Fibroblast of skin of right biceps (primary cell): ENCODE results near the gene COL21A1.
"Not testable (repeated sequence)": the region's sequence is repeated elsewhere in the genome, so short reads cannot be mapped to it uniquely, and the experiment has no call there.

Experiments
- DNase-seq: peaks from one replicate; pipeline ENCODE4 v3.0.0-alpha.2; 2013

Gene COL21A1

GRCh38 chr6:56043076-56043475, 204.3 kb downstream of the COL21A1 start:
- no peak for DNase-seq

- DNase-seq = no peak
Measured at GRCh38 chr6:56041591-56041990, 205.8 kb downstream of the COL21A1 start.

GRCh38 chr6:56040889-56041301, 206.5 kb downstream of the COL21A1 start:
- DNase-seq = peak; percentile 86

GRCh38 chr6:56040223-56040622, 207.2 kb downstream of the COL21A1 start:
- DNase-seq = peak; percentile 72

- no peak for DNase-seq
Measured at GRCh38 chr6:56038764-56039163, 208.6 kb downstream of the COL21A1 start.

GRCh38 chr6:56037601-56038000, 209.8 kb downstream of the COL21A1 start:
- DNase-seq = no peak

- DNase-seq = no peak
Measured at GRCh38 chr6:56036916-56037600, 210.3 kb downstream of the COL21A1 start.

GRCh38 chr6:56033401-56033800, 214.0 kb downstream of the COL21A1 start:
- no peak for DNase-seq

- no peak for DNase-seq
Measured at GRCh38 chr6:56032715-56033260, 214.6 kb downstream of the COL21A1 start.

- DNase-seq = no peak
Measured at GRCh38 chr6:56027865-56028264, 219.5 kb downstream of the COL21A1 start.

GRCh38 chr6:56026455-56027180, 220.8 kb downstream of the COL21A1 start:
- peak; percentile 46 for DNase-seq

- DNase-seq = peak; percentile 66
Measured at GRCh38 chr6:56025795-56026194, 221.6 kb downstream of the COL21A1 start.

- no peak for DNase-seq
Measured at GRCh38 chr6:56024931-56025330, 222.4 kb downstream of the COL21A1 start.

- no peak for DNase-seq
Measured at GRCh38 chr6:56023829-56024228, 223.6 kb downstream of the COL21A1 start.

- no peak for DNase-seq
Measured at GRCh38 chr6:56022678-56023077, 224.7 kb downstream of the COL21A1 start.

- DNase-seq = no peak
Measured at GRCh38 chr6:56021943-56022342, 225.4 kb downstream of the COL21A1 start.

- no peak for DNase-seq
Measured at GRCh38 chr6:56019973-56020372, 227.4 kb downstream of the COL21A1 start.

GRCh38 chr6:56017198-56017597, 230.2 kb downstream of the COL21A1 start:
- no peak for DNase-seq

- DNase-seq = not testable (repeated sequence)
Measured at GRCh38 chr6:56014039-56014438, 233.3 kb downstream of the COL21A1 start.

GRCh38 chr6:56009636-56010035, 237.7 kb downstream of the COL21A1 start:
- peak; percentile 83 for DNase-seq
